Stimulated activated CD8-positive, alpha-beta memory T cell treated with anti-CD3 and anti-CD28 coated beads, Interleukin-7, amount 100 ng/mL, for 4 hours (primary cell): ENCODE results near the gene NXN.
A peak's percentile ranks its signal among the peaks of the same experiment; 100 is the strongest.
"Not testable (repeated sequence)": the region's sequence is repeated elsewhere in the genome, so short reads cannot be mapped to it uniquely, and the experiment has no call there.

Source experiments
- DNase-seq, 2 donors: peaks; one replicate each; pipeline ENCODE4 v3.0.0-alpha.2; 2020; ENCODE audit warnings: low read depth in 2 of 2

NXN gene

DNA sequence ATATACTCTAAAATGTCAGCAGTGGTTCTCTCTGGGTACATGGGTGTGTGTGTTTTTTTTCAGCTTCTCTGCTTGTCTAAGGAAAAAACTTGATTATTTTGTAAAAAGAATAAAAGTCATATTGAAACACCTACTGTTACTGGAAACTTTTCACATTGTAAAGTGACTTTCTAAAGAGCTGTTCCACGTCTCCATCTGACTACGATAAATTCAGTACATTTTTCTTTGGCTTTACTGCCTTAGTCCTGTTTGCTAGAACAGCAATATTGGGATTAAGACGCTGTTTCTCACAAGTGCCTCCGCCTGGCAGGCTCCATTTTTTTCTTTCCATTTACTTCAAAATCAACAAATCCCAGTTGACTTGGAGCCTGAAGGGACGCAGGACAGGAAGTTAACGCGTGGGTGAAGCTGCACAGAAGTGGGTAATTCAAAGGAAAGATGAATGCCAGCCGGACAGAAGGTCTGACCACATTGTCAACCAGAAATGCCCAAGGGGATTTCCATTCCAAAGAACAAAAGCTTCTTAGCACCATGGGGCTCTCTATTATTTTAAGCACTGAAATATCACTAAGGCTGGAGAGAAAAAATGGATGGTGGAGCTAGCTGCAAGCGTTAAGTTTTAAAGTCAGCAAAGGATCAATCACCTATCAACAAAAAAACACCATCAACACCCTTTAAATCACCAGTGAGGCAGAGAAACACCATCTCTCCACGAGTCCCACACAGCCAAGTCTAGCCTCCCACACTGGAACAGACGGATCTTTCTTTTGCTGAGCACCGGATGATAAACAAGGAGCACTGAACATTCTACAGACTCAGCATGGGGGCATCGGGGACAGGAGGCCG, 205.9 kb downstream of the NXN start:
- DNase-seq: no peak

DNA sequence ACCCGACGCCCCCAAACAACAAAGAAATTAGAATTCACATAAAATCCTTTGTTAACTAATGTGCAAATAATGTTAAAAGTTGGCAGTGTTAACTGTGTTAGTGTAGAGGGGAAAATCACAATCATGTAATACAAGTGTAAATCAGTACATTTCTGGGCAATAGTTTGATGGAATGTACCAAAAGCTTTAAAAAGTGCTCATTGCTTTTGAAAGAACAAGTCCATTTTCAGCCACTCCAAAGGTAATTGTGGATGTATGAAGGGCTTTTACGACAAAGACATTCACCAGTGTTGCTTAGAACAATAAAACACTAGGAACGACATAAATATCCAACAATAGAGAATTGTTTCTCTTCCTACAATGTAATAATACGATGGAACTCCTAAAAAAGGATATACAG, 206.6 kb downstream of the NXN start:
- no peak for DNase-seq

DNA sequence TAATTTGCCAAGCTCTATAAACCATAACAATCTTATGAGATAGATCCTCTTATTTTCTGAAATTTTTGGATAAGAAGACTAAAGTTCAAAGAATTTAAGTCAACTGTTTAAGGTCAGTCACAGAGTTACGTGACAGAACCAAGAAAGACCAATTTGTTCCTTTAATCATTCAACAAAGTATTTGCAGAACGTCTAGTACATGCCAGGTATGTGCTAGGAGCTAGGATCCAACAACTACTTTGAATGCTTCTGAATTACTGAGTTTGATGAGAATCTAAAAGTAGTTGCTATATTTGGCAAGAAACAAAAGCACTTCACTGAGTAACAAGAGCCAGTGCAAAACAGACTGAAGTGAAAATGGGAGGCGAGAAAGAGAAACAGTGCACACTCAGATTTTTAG, 212.5 kb downstream of the NXN start:
- DNase-seq: no peak

DNA sequence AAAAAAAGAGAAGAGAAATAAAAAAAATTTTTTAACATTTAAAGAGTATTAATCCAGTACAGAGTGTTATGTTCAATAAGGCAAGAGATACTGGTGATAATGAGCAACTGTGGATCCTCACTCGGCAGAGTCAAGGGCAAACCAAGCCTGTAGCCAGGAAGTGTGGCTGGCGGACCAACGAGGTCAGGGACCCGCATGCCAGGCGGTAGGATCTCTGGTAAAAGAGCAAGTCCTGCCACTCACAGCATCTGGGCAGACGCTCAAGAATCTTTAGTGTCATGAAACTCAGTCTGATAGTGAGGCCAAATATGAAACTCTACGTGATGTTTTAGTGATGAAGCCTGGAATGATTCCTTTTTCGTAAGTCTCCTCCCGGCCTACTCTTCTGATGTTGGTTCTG, 219.2 kb downstream of the NXN start:
- DNase-seq: no peak

DNA sequence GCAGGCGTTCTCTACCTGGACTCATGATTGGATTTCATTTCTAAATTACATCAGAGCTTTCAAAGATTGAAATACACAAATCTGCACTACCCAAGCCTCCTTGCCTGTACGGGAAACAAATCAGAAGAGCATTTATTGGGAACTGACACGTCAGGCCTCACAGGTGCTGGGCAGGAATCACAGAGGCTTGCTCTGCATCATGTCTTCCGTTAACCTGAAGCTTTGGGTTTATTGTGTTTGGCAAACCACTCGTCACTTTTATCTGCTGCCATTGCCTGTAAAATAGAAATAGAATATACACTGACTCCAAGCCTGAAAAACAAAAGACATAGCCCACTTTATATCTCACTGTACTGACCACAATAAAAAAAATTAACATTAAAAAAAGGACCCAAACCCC, 219.6 kb downstream of the NXN start:
- no peak for DNase-seq

DNA sequence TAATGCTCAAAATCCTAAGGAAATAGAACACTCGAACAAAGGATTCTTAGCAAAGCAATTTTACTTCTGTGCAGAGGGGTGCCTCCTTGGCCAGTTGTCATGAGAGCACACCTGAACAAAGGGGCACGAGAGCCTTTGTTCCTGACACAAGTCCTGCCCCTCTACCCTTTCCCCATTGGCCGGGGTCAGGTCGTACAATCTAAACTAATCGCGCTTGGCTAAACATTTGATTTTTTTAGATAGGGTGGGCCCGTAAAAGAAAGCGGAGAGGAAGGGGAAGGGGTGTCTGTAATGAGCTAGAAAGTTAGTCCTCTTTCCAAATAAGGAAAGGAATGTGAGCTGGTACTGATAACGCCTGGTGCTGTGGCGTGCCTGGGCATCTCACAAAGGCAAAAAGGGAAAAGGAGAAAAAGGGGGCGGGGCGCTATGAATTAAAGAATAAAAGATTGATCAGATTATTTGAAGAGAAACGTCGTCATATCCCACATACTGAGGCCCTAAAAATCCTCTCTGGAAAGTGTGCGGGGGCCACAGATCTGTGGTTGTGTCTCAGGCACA, 223.5 kb downstream of the NXN start:
- DNase-seq: not testable (repeated sequence)

DNA sequence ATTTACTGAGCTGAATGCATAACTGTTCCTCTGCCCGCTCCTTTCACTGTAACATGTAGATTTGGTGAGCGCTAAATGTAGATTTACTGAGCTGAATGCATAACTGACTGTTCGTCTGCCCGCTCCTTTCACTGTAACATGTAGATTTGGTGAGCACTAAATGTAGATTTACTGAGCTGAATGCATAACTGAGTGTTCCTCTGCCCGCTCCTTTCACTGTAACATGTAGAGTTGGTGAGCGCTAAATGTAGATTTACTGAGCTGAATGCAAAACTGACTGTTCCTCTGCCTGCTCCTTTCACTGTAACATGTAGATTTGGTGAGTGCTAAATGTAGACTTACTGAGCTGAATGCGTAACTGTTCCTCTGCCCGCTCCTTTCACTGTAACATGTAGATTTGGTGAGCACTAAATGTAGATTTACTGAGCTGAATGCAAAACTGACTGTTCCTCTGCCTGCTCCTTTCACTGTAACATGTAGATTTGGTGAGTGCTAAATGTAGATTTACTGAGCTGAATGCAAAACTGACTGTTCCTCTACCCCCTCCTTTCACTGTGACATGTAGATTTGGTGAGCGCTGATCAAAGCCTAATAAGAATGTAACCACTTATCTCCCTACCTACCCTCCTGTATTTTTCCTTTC, 224.1 kb downstream of the NXN start:
- DNase-seq: not testable (repeated sequence)

DNA sequence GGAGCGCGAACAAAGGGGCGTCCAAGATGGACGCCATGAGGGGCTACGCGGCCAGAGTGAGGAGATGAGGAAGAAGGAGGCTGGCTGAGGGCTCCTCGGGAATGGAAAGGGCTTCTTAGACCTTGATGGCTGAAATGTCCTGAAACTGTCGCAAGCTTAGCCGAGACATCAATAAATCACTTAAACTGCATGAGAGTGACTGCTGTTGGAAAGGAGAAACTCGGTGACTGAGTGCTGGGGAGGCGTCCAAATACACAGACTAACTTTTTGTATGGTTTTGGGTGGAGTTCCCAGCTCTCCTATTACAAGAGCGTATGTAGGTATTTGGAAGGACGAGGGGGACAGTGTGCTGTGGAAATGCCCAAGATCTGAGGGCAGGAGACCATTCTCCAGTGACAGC, 226.2 kb downstream of the NXN start:
- DNase-seq: no peak

DNA sequence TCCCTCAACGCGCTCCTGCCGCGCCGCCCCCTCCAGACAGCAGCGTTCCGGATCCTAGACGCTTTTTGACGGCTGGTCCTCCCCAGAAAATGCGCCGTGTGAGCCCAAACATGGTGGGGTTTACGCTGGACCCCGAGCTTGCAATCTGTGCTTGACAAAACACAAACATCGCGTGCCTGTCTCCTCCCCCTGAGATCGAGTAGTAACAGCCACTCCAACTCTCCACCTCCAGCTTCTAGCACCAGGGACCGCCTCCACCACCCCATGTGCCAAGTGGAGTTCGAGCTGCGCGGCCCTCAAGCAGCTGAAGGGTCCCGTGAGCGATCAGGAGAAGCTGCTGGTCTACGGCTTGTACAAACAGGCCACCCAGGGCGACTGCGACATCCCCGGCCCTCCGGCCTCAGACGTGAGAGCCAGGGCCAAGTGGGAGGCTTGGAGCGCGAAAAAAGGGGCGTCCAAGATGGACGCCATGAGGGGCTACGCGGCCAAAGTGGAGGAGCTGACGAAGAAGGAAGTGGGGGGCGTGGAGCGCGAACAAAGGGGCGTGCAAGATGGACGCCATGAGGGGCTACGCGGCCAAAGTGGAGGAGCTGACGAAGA, 226.9 kb downstream of the NXN start:
- no peak for DNase-seq

DNA sequence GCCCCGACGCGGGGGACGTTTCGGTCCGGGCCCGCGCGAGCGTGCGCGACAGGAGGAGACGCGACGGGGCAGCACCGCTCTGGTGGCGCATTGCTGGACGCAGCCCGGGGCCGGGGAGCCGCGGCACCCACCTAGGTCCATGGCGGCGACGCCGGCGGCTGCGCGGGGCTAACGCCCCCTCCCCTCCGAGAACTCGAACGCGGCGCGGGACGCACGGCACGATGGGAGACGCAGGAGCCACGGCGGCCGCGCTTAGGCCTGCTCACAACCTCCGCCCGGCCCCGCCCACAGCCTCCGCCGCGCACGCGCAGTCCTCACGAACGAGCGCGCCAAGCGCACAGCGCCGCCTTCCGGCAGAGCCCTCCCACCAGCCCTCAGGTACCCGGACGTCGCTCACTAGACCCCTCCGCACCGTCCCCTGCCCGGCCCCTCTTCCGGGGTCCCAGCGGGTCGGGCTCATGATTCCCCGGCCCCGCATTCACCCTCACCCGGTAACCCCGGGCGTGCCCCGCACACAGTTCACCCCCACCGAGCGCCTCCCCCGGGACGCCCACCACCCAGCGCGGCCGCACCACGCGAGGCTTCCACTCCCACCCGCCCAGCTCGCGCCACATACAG, 227.5 kb downstream of the NXN start, which contains the start of gene GEMIN4:
Gene GEMIN4, minus strand, starts transcription at position 263 of the 618 bp plus-strand sequence. Its CDS starts 122 bp downstream, at position 141.
- DNase-seq: peak; percentile 91 to 94

DNA sequence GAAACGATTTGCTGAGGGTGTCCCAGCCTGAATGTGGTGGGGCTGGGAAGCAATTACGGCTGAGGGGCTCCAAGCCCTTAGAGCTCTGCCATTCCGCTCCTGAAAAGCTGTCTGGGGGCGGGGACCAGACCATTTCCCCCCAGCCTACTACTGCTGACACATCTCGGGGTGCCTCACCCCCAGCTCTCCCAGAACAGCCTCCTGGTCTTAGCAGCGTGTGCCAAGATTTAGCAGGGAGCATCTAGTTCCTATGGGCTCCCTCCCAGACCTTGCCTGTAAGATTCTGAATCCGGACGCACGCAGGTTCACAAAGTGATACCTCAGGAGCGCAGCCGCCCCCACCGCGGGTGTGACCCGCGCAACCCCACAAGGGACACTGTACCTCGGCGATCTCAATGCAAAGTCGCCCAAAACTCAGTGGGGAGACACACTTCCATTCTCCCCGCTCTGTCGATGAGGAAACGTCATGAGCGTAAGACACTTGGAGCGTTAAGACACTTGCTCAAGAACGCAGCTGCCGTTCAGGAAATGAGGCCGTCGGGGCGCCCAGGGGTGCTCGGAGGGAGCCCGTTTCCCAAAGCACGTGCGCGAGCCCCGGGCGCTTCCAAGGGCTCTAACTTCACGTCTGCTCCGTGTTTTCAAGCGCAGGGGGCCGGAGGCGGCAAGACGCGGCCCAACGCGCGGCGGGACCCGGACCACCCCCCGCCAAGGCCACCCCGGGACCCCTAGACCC, 228.1 kb downstream of the NXN start:
- peak; percentile 24 to 40 for DNase-seq

DNA sequence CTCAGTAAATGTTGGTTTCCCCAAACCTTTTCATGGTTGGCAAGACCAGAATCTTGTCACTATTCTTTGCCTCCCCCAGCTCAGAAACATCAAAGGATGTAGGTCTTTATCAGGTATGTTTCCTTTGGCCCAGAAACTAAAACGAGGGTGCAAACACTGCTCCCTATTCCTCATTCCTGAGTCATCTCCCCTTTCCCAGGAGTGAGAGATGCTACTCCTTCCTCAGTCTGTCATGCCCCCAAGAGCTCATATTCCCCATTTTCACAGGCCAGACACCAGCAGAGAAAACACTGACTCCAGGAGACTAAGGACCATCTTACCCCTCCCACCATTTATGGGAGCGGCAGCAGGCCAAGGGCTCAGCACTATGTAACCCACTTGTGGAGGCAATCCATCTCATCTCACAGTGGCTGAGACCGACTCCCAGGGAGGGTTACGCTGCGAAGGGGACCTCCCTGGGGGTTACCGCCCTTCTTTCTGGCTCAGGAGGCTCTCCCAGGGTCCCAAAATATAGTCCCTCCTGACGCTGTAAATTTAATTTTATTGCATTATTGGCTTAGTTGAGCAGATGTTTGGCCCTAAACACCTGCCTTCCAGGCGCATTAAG, 229.0 kb downstream of the NXN start:
- no peak for DNase-seq

DNA sequence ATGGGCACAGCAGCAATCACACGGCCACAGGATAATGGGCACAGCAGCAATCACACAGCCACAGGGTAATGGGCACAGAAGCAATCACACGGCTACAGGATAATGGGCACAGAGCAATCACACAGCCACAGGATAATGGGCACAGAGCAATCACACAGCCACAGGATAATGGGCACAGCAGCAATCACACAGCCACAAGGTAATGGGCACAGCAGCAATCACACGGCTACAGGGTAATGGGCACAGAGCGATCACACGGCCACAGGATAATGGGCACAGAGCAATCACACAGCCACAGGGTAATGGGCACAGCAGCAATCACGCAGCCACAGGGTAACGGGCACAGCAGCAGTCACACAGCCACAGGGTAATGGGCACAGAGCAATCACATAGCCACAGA, 230.2 kb downstream of the NXN start:
- DNase-seq: not testable (repeated sequence)
